NB4 (cell line): ENCODE measurements around the gene ACP7.

Experiments used
- DNase-seq: peaks from one replicate; pipeline ENCODE4 v3.0.0; 2010; ENCODE audit warnings: low read depth
- H3K4me3 ChIP-seq: one replicate; pipeline ENCODE4 v1.5.1; 2011; ENCODE audit warnings: mild to moderate bottlenecking, low read depth, low read length, moderate library complexity
- CTCF ChIP-seq: IDR thresholded peaks from one replicate; pipeline ENCODE4 v1.5.1; 2012; ENCODE audit warnings: low read depth, low read length
- MAX ChIP-seq: IDR thresholded peaks from 2 replicates; pipeline ENCODE4 v1.6.1; 2011; ENCODE audit warnings: low read depth, low read length
- MYC ChIP-seq: IDR thresholded peaks from 2 replicates; pipeline ENCODE4 v1.6.1; 2011; ENCODE audit warnings: low read depth, low read length
- POLR2A ChIP-seq: IDR thresholded peaks from 2 replicates; pipeline ENCODE4 v1.6.1; 2011; ENCODE audit warnings: mild to moderate bottlenecking; ENCODE audit not compliant: insufficient read length; ENCODE audit errors: extremely low read depth

The ACP7 gene

GRCh38 chr19:39083983-39084731, at the start of gene ACP7:
Gene ACP7 (plus strand): TSS chr19:39084368. CDS start chr19:39085270, 902 bp downstream.
- TF ChIP-seq MYC (no peak), MAX (no peak), POLR2A (no peak), CTCF (no peak)
- DNase-seq = no peak
- no peak within 1 kb of the TSS for H3K4me3 ChIP-seq

GRCh38 chr19:39036581-39036980, 47.6 kb upstream of the ACP7 start:
- DNase-seq = no peak
- TF ChIP-seq MAX (no peak), MYC (no peak), POLR2A (no peak), CTCF (no peak)
- no peak overlapping the region for H3K4me3 ChIP-seq

GRCh38 chr19:39037194-39037593, 47.0 kb upstream of the ACP7 start:
- DNase-seq = no peak
- TF ChIP-seq POLR2A (no peak), MAX (no peak), CTCF (no peak), MYC (no peak)

GRCh38 chr19:39038098-39038497, 46.1 kb upstream of the ACP7 start:
- DNase-seq = peak; percentile 39
- H3K4me3 ChIP-seq = no peak overlapping the region
- TF ChIP-seq MAX (no peak), MYC (no peak), CTCF (no peak), POLR2A (no peak)

More at GRCh38 chr19:39037194-39037593, 47.0 kb upstream of the ACP7 start:
- no peak overlapping the region for H3K4me3 ChIP-seq

- H3K4me3 ChIP-seq = no peak overlapping the region
- TF ChIP-seq MAX = no peak
- TF ChIP-seq CTCF = no peak
- no peak for TF ChIP-seq POLR2A
- TF ChIP-seq MYC = no peak
Observed at GRCh38 chr19:39045506-39045905, 38.7 kb upstream of the ACP7 start.

More at GRCh38 chr19:39045506-39045905, 38.7 kb upstream of the ACP7 start:
- DNase-seq = no peak
